ENCODE measurements around the gene ALDH1B1. TPM values are rescaled to one million over a fixed set of nuclear protein-coding genes. Genes with fewer than 3 reads are reported as not detected.

Gene ALDH1B1
- total and polyA plus RNA-seq, 2 donors, result 6.7 to 15.0 TPM

GRCh38 chr9:38404314-38404713, 11.8 kb downstream of the ALDH1B1 start:
- no peaks in the 10 kb centered on the region for H3K4me1 ChIP-seq (ENCODE audit: control insufficient read depth in 2 of 2, insufficient read depth in 2 of 2, low read length in 2 of 2)
- 73% methylated on average over 6 of the region's 6 CpGs for WGBS
- no peak for DNase-seq (ENCODE audit: low read depth in 6 of 9, low spot score in 9 of 9)
- H3K4me3 ChIP-seq (ENCODE audit: low read length in 2 of 2), result no peak overlapping the region
- peaks cover 0 to 4% of the 10 kb centered on the region in 2 donors for H3K27me3 ChIP-seq (ENCODE audit: control insufficient read depth in 2 of 2, insufficient read depth in 1 of 2, low read length in 1 of 2)
- no peak overlapping the region for H3K27ac ChIP-seq (ENCODE audit: low read depth in 1 of 2, low read length in 1 of 2)
- no peaks in the 10 kb centered on the region for H3K36me3 ChIP-seq (ENCODE audit: control insufficient read depth in 2 of 2, insufficient read depth in 2 of 2, low read length in 1 of 2)
- H3K9me3 ChIP-seq (ENCODE audit: control insufficient read depth in 2 of 2, insufficient read depth in 1 of 2, low read length in 1 of 2), result no peaks in the 10 kb centered on the region

- no peak overlapping the region for H3K4me3 ChIP-seq (ENCODE audit: low read length in 2 of 2)
- no peaks in the 10 kb centered on the region for H3K36me3 ChIP-seq (ENCODE audit: control insufficient read depth in 2 of 2, insufficient read depth in 2 of 2, low read length in 1 of 2)
- peaks cover 0 to 4% of the 10 kb centered on the region in 2 donors for H3K27me3 ChIP-seq (ENCODE audit: control insufficient read depth in 2 of 2, insufficient read depth in 1 of 2, low read length in 1 of 2)
- H3K9me3 ChIP-seq (ENCODE audit: control insufficient read depth in 2 of 2, insufficient read depth in 1 of 2, low read length in 1 of 2), result no peaks in the 10 kb centered on the region
- no peak overlapping the region for H3K27ac ChIP-seq (ENCODE audit: low read depth in 1 of 2, low read length in 1 of 2)
- DNase-seq (ENCODE audit: low read depth in 6 of 9, low spot score in 9 of 9), result no peak
- no peaks in the 10 kb centered on the region for H3K4me1 ChIP-seq (ENCODE audit: control insufficient read depth in 2 of 2, insufficient read depth in 2 of 2, low read length in 2 of 2)
- 91% methylated on average over 3 of the region's 3 CpGs for WGBS
Measured at GRCh38 chr9:38405785-38406184, 13.3 kb downstream of the ALDH1B1 start.

DNA sequence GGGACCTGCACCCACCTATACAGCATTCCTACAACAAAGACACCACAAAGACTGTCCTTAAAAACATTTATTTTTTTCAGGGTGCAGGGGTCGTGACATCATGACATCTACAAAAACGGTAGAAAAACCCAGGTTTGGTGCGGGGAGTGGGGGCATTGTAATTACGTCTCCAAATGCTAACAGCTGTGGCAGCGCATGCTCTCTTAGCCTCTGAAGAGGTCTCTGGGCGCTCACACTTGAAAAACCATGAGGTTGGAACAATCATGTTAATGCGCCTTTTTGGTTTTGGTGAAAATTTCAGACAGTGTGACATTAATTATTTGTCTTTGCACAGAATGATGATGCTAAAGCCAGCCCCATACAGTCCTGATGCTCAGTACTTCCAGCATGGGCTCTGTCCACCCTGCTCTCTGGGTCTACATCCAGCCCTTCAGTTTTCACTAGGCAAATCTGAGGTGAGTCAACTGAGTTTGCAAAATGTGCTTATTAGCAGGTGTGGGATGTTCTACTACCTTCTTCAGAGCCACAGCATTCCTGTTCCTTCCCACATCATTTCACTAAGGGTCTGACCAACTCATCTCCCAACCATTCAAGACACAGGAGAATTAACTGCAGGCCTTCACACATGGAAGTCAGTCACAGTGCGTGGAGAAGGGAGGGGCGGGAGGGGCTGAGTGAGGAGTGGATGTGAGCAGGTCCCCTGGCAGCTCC, 14.1 kb downstream of the ALDH1B1 start:
- H3K4me1 ChIP-seq (ENCODE audit: control insufficient read depth in 2 of 2, insufficient read depth in 2 of 2, low read length in 2 of 2), result no peaks in the 10 kb centered on the region
- H3K4me3 ChIP-seq (ENCODE audit: low read length in 2 of 2), result no peak overlapping the region
- no peaks in the 10 kb centered on the region for H3K36me3 ChIP-seq (ENCODE audit: control insufficient read depth in 2 of 2, insufficient read depth in 2 of 2, low read length in 1 of 2)
- H3K9me3 ChIP-seq (ENCODE audit: control insufficient read depth in 2 of 2, insufficient read depth in 1 of 2, low read length in 1 of 2), result no peaks in the 10 kb centered on the region
- peaks cover 0 to 4% of the 10 kb centered on the region in 2 donors for H3K27me3 ChIP-seq (ENCODE audit: control insufficient read depth in 2 of 2, insufficient read depth in 1 of 2, low read length in 1 of 2)
- H3K27ac ChIP-seq (ENCODE audit: low read depth in 1 of 2, low read length in 1 of 2), result no peak overlapping the region
- no peak for DNase-seq (ENCODE audit: low read depth in 6 of 9, low spot score in 9 of 9)
- 89% methylated on average over 9 of the region's 9 CpGs for WGBS

DNA sequence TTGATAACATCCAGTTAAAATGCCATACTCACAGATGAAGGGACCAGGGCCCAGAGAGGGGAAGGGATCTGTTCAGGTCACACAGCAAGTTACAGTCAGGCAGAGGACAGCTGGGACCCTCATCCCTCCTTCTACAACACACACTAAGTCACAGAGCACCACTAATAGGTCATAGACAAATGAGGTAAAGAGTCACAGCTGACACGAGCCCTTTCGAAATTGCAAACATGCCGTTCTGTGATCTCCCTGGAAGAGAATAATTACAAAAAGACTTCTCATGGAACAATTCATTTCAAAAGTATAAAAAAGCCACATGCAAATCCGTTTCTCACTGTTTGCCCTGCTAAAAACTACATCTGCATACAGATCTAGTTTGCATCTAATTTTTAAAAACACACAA, 16.2 kb downstream of the ALDH1B1 start:
- H3K27me3 ChIP-seq (ENCODE audit: control insufficient read depth in 2 of 2, insufficient read depth in 1 of 2, low read length in 1 of 2), result peaks cover 0 to 2% of the 10 kb centered on the region in 2 donors
- no peak for DNase-seq (ENCODE audit: low read depth in 6 of 9, low spot score in 9 of 9)
- H3K9me3 ChIP-seq (ENCODE audit: control insufficient read depth in 2 of 2, insufficient read depth in 1 of 2, low read length in 1 of 2), result no peaks in the 10 kb centered on the region
- no peak overlapping the region for H3K27ac ChIP-seq (ENCODE audit: low read depth in 1 of 2, low read length in 1 of 2)
- no peaks in the 10 kb centered on the region for H3K4me1 ChIP-seq (ENCODE audit: control insufficient read depth in 2 of 2, insufficient read depth in 2 of 2, low read length in 2 of 2)
- no peaks in the 10 kb centered on the region for H3K36me3 ChIP-seq (ENCODE audit: control insufficient read depth in 2 of 2, insufficient read depth in 2 of 2, low read length in 1 of 2)
- 65% methylated on average over 4 of the region's 4 CpGs for WGBS
- no peak overlapping the region for H3K4me3 ChIP-seq (ENCODE audit: low read length in 2 of 2)

DNA sequence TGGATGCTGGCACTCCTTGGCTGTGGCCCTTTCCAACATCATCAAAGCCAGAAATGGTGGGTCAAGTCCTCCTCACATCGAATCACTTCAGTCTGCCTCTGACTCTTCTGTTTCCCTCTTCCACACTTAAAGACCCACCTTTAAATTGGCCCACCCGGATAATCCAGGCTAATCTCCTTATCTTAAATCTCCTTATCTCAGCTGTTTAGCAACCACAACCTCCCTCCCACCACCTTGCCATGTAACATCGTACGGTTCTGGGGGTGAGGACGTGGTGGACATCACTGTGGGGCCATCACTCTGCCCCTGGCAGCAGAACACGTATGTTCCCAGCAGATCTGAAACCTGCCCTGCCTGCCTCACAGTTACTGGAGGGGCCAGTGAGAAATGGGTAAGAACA, 20.2 kb downstream of the ALDH1B1 start:
- H3K9me3 ChIP-seq (ENCODE audit: control insufficient read depth in 2 of 2, insufficient read depth in 1 of 2, low read length in 1 of 2), result no peaks in the 10 kb centered on the region
- H3K4me3 ChIP-seq (ENCODE audit: low read length in 2 of 2), result no peak overlapping the region
- H3K27me3 ChIP-seq (ENCODE audit: control insufficient read depth in 2 of 2, insufficient read depth in 1 of 2, low read length in 1 of 2), result peaks cover 0 to 13% of the 10 kb centered on the region in 2 donors
- no peak for DNase-seq (ENCODE audit: low read depth in 6 of 9, low spot score in 9 of 9)
- 87% methylated on average over 6 of the region's 6 CpGs for WGBS
- no peaks in the 10 kb centered on the region for H3K4me1 ChIP-seq (ENCODE audit: control insufficient read depth in 2 of 2, insufficient read depth in 2 of 2, low read length in 2 of 2)
- H3K27ac ChIP-seq (ENCODE audit: low read depth in 1 of 2, low read length in 1 of 2), result no peak overlapping the region
- H3K36me3 ChIP-seq (ENCODE audit: control insufficient read depth in 2 of 2, insufficient read depth in 2 of 2, low read length in 1 of 2), result no peaks in the 10 kb centered on the region

GRCh38 chr9:38413283-38413682, 20.8 kb downstream of the ALDH1B1 start:
- no peak for DNase-seq (ENCODE audit: low read depth in 6 of 9, low spot score in 9 of 9)
- no peaks in the 10 kb centered on the region for H3K36me3 ChIP-seq (ENCODE audit: control insufficient read depth in 2 of 2, insufficient read depth in 2 of 2, low read length in 1 of 2)
- H3K9me3 ChIP-seq (ENCODE audit: control insufficient read depth in 2 of 2, insufficient read depth in 1 of 2, low read length in 1 of 2), result no peaks in the 10 kb centered on the region
- H3K27ac ChIP-seq (ENCODE audit: low read depth in 1 of 2, low read length in 1 of 2), result no peak overlapping the region
- 80% methylated on average over 7 of the region's 7 CpGs for WGBS
- H3K4me1 ChIP-seq (ENCODE audit: control insufficient read depth in 2 of 2, insufficient read depth in 2 of 2, low read length in 2 of 2), result no peaks in the 10 kb centered on the region
- H3K4me3 ChIP-seq (ENCODE audit: low read length in 2 of 2), result no peak overlapping the region
- peaks cover 0 to 13% of the 10 kb centered on the region in 2 donors for H3K27me3 ChIP-seq (ENCODE audit: control insufficient read depth in 2 of 2, insufficient read depth in 1 of 2, low read length in 1 of 2)

DNA sequence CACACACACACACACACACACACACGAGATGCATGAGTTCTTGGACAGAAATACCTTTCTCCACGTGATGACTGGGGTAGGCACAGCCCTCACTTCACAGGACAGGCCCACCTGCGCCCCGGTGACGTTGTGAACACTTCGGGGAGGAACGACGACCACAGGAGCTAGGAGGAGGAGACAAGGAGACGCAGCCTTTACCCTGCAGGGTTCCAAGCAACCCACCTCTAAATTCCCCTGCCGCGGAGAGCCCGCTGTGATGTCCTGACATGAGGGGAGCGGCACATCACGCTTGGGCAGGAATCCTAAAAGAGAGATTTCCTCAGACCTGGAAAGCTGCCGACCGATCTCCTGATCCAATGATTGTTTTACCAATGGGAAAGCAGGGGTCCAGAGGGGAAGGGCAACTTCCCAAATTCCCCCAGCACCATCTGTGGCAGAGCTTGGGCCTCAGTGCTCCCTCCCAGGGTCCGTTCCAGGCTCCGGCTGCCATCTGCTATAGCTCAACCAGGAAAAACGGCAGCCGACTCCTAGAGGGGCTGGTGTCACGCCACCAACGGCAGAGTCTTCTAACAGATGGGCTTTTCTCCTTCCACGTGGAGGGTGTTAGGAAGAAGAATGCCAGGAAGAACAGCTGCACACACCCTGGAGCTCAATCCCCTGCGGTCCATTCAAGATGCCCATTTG, 21.7 kb downstream of the ALDH1B1 start:
- Histone ChIP-seq H3K4me1 (ENCODE audit: control insufficient read depth in 2 of 2, insufficient read depth in 2 of 2, low read length in 2 of 2) (no peaks in the 10 kb centered on the region), H3K36me3 (ENCODE audit: control insufficient read depth in 2 of 2, insufficient read depth in 2 of 2, low read length in 1 of 2) (no peaks in the 10 kb centered on the region), H3K27ac (ENCODE audit: low read depth in 1 of 2, low read length in 1 of 2) (no peak overlapping the region), H3K9me3 (ENCODE audit: control insufficient read depth in 2 of 2, insufficient read depth in 1 of 2, low read length in 1 of 2) (no peaks in the 10 kb centered on the region), H3K27me3 (ENCODE audit: control insufficient read depth in 2 of 2, insufficient read depth in 1 of 2, low read length in 1 of 2) (peaks cover 0 to 13% of the 10 kb centered on the region in 2 donors), H3K4me3 (ENCODE audit: low read length in 2 of 2) (no peak overlapping the region)
- WGBS, result 84% methylated on average over 24 of the region's 24 CpGs
- DNase-seq (ENCODE audit: low read depth in 6 of 9, low spot score in 9 of 9), result no peak

GRCh38 chr9:38415856-38416255, 23.4 kb downstream of the ALDH1B1 start:
- Histone ChIP-seq H3K36me3 (ENCODE audit: control insufficient read depth in 2 of 2, insufficient read depth in 2 of 2, low read length in 1 of 2) (no peaks in the 10 kb centered on the region), H3K4me3 (ENCODE audit: low read length in 2 of 2) (no peak overlapping the region), H3K27ac (ENCODE audit: low read depth in 1 of 2, low read length in 1 of 2) (no peak overlapping the region), H3K9me3 (ENCODE audit: control insufficient read depth in 2 of 2, insufficient read depth in 1 of 2, low read length in 1 of 2) (no peaks in the 10 kb centered on the region), H3K4me1 (ENCODE audit: control insufficient read depth in 2 of 2, insufficient read depth in 2 of 2, low read length in 2 of 2) (no peaks in the 10 kb centered on the region), H3K27me3 (ENCODE audit: control insufficient read depth in 2 of 2, insufficient read depth in 1 of 2, low read length in 1 of 2) (peaks cover 0 to 19% of the 10 kb centered on the region in 2 donors)
- 95% methylated on average over 8 of the region's 8 CpGs for WGBS
- DNase-seq (ENCODE audit: low read depth in 6 of 9, low spot score in 9 of 9), result no peak

DNA sequence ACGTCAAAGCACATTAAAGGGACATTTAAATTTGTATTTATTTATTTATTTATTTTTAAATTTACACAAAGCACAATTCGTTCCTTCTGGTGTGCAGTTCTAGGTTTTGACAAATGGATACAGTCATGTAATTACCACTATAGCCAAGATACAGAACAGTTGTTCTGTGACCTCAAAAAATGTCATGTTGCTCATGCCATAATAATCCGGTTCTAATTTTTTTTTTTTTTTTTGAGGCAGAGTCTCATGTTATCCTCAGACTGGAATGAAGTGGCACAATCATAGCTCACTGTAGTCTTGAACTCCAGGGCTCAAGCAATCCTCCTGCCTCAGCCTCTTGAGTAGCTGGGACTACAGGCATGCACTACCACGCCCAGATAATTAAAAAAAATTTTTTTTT, 24.0 kb downstream of the ALDH1B1 start:
- Histone ChIP-seq H3K27me3 (ENCODE audit: control insufficient read depth in 2 of 2, insufficient read depth in 1 of 2, low read length in 1 of 2) (peaks cover 0 to 22% of the 10 kb centered on the region in 2 donors), H3K4me3 (ENCODE audit: low read length in 2 of 2) (no peak overlapping the region), H3K9me3 (ENCODE audit: control insufficient read depth in 2 of 2, insufficient read depth in 1 of 2, low read length in 1 of 2) (no peaks in the 10 kb centered on the region), H3K36me3 (ENCODE audit: control insufficient read depth in 2 of 2, insufficient read depth in 2 of 2, low read length in 1 of 2) (no peaks in the 10 kb centered on the region), H3K4me1 (ENCODE audit: control insufficient read depth in 2 of 2, insufficient read depth in 2 of 2, low read length in 2 of 2) (no peaks in the 10 kb centered on the region), H3K27ac (ENCODE audit: low read depth in 1 of 2, low read length in 1 of 2) (no peak overlapping the region)
- 88% methylated on average over 4 of the region's 4 CpGs for WGBS
- DNase-seq (ENCODE audit: low read depth in 6 of 9, low spot score in 9 of 9), result no peak
